HG03135 (cell line): ENCODE measurements around the gene FOXJ3.
"Not testable (repeated sequence)": the region's sequence is repeated elsewhere in the genome, so short reads cannot be mapped to it uniquely, and the experiment has no call there.

Source experiments
- ATAC-seq: cut with Tn5 transposase; IDR thresholded peaks from one replicate; pipeline ENCODE4 v1.9.1; 2021; ENCODE audit warnings: mild to moderate bottlenecking, moderate library complexity; ENCODE audit not compliant: unreplicated experiment

FOXJ3 gene

DNA sequence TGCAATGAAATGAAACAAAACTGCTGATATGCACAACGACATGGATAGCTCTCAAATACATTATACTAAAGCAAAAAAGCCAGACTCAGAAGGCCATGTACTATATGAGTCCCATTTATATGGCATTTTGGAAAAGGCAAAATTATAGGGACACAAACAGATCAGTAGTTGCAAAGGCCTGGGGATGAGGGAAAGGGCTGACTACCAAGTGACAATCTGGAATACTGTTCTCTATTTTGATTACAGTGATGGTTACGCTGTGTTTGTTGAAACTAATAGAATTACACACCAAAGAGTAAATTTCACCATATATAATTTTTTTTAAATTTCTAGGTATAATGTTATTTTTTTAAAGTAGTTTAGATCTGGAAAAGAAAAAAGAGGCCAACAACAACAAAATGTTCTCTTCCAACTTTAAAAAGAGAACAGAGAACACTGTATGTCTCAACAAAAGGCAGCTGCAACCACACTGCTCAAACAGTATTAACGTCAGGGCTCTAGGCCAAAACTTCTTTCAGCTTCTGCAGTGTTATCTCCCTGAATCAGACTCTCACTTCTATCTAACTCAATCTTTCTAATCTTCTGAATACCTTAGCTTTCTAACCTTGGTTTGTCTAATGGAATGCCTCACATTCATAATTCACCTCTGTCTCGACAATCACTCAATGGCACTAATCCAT lies 75.8 kb downstream of the FOXJ3 start:
- peak; percentile 56 for ATAC-seq

DNA sequence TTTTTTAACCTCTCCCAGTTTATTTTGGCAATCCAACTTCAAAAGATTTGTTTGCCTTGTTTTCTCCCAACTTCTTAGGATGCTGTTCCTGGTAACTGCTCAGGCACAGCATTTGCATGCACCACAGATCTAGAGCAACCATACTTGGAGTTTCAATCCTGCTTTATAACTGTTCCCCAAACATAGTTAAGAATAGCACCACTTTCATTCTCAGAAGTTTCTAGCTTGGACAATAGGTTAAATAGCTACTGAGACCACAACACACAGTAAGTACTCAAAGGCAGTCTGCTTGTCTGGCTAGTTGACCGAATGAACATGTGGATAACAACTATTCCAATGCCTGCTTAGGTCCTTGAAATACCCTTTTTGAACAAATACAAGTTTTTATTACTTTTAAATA lies 76.8 kb downstream of the FOXJ3 start:
- no peak for ATAC-seq

DNA sequence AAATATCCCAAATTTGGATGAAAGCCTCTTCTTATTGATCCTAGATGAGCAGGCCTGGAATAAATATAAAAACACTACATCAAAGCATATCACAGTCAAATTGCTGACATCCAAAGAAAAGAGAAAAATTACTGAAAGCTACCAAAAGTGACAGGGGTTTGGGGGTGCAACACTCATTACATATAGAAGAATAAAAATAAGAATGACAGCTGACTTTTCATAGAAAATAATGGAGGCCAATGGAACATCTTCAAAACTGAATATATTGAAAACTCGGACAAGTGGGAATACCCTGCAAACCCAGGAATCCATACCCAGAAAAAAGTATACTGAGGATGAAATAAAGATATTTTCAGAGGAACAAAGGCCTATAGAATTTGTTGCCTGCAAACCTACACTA lies 84.0 kb downstream of the FOXJ3 start:
- ATAC-seq: no peak

DNA sequence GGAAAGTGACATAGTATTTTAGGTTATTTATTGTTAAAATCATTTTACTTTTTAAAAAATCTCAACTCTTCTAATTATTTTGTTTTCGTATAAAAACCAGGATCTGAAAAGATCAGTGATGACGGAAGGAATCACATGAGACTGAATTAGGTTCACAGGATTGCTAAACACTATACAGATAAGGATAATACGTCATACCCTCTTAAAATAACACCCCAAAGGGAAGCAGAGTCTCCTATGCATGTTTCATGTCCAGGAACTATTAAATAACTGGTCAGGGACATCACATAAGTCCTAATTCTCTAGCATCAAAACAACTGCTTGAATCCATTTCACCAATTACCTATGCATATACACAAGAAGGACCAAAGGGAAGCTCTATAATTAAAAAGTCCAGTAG lies 84.9 kb downstream of the FOXJ3 start:
- no peak for ATAC-seq

DNA sequence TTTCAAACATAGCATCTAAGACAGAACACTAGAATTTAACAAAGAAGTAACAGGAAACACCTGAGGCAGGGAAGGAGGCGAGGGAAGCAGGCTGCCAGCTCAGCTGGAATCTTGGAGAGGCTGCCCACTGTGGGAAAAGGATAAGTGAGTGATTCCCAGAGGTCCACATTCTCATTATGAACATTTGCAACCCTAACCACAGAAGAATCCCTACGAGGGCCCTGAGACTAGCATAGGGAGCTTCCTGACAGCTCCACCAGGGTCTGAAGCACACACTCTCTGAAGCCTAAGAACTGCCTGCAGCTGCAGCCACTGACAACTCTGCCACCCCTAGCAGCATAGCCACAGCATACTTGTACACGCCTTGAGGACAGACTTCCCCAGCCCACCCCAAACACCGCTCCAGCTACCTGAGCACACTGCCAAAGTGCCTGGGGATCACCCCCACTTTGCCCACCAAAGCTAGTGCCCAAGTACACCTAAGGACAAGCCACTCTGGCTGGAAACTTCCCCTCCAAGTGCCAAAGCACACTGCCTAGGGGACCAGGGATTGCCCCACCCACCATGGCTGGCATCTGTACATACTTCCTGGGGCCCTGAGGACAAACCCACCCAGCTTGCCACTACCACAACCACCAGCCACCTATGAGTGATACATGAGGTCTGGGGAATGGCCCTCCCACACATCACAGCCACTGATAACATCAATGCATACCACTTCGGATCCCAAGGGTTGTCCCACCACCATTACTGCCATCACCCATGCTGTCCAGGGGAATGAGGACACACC lies 93.9 kb downstream of the FOXJ3 start:
- no peak for ATAC-seq

DNA sequence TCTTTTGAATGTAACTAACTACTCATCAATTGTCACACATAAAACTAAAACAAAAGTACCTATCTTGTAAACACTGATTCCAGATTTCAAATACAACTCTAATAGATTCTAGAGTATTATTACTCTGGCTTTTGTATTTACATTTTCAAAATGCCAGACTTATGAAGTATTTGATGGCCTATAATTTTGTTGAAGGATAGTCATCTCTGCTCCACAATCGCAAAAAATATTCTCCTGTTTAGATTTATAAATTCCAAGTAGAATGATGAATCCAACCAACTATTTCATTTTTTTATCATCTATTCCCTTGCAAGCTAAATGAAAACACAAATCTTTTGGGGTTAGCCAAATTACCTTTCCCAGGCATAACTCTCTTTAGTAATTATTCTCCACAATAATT lies 95.5 kb downstream of the FOXJ3 start:
- no peak for ATAC-seq

DNA sequence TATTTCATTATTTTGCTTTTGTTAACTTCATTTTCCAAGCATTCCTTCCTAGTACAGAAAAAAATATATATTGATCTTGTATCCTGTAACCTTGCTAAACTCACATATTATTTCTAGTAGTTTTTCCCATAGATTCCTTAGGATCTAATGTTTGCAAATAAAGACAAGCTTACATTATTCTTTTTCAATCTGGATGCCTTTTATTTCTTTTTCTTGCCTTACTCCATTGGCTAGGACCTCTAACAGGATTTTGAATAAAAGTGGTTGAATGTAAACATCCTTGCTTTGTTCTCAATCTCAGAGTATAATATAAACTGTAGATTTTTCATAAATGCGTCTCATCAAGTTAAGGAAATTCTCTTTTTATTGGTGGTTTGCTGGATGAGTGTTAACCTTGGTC lies 96.0 kb downstream of the FOXJ3 start:
- ATAC-seq: no peak

DNA sequence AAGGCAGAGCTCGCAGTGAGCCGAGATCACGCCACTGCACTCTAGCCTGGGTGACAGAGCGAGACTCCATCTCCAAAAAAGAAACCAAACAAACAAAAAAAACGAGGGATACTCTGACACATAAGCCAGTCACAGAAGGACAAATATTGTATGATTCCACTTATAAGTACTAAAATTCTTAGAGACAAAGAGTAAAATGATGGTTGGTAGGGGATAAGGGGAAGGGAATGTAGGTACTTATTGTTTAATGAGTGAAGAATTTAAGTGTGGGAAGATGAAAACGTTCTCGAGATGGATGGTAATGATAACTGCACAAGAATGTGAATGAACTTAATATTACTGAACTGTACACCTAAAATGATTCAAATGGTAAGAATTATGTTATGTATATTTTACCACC lies 103.8 kb downstream of the FOXJ3 start:
- ATAC-seq: no peak

DNA sequence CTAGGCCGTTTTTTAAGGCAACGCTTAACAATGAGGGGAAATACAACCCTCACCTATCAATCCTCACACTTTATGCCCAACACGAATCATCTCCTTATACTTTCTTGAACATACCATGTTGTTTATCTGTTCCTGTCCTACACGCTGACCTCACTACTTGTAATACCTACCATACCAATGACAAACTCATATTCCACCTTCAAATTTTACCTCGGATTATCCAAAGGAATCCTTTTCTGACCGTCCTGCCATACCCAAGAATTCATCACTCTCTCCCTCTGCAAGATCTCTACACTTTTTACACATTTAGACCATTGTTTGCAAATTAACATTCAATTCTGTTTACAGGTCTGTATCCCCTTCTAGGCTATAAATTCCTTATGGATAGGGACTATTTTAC lies 106.1 kb downstream of the FOXJ3 start:
- ATAC-seq: no peak

DNA sequence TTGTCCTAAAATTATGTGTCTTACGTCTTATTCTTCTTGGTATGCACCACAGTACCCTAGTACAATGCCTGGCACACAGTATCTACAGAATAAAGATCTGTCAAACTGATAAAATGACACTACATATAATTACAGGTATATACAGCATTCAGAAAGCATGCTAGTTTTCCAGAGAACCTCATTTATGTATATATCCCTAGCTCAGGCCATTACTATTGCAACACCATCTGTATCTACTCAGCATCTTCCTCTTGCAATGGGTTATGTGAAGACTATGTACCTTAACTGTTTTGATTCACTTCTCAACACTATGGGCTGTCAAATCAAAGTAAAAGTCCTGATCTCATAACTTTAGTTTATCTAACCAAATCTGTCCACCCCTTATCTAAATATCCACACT lies 112.0 kb downstream of the FOXJ3 start:
- ATAC-seq: no peak

DNA sequence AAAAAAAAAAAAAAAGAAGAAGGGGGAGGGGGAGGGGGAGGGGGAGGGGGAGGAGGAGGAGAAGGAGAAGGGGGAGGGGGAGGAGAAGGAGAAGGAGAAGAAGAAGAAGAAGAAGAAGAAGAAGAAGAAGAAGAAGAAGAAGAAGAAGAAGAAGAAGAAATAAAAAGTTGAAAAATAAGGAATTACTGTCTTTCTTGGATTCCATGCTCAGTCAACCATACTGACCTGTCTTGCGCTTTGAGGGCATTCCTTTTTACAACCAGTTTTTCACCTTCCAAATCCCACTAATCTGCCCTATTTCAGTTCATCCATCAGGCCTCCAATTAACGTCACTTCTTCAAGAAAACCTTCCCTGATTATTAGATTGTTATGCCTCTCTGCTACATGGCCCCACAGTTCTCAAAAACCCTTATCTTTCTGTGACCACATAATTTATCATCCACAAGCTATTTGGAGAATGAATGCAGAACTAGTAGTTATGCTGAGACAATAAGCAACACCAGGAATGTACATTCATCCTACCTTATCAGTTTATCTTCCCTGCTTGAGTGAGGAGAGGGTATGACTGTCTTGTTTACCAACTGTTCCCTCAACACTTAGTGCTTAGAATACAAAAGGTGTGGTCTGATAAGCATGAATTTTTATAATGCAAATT lies 113.0 kb downstream of the FOXJ3 start:
- no peak for ATAC-seq

DNA sequence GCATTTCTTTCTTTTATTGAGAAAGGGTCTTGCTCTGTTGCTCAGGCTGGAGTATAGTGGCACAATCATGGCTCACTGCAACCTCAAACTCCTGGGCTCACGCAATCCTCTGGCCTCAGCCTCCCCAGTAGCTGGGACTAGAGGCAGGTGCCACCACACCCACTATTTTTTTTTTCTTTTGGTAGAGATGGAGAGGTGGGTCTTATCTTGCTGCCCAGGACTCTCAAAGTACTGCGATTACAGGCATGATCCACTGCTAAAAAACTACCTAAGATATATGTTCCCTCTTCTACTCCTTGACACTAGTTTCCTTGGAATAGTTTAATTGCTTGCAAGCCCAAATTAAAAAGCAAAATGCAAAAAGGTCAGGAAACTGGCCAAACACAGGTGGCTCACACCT lies 113.6 kb downstream of the FOXJ3 start:
- ATAC-seq: no peak

DNA sequence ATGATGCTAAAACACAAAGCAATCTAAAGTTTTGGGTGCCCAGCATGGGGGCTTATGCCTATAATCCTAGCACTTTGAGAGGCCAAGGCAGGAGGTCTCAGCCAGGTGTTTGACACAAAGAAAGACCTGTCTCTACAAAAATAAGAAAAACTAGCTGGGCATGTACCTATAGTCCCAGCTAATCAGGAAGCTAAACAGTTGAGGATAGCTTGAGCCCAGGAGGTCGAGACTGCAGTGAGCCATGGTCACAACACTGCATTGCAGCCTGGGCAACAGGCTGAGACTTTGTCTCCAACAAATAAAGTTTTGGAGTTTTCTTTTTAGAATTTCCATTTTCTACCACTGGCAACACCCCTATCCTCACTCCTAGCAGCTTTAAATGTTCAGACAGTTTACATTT lies 115.4 kb downstream of the FOXJ3 start:
- no peak for ATAC-seq

DNA sequence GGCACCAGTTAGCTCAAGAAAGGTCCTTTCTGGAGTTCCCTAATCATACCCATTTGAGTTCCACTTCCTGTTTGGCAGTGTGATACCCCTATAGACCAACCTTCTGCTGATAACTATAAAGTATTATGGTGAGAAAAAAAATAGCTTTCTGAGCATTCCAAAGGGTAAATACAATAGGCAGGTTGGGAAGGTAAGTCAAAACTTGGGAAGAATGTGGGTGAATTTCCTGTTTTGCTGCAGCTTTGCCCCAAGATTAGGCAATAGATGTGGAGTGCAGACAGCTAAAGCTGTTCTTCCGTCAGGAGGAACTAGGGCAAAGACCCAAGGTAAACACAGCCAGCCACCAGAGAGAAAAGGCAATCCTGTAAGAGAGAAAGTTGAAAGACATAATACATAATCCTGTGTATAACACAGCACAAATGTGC lies 120.6 kb downstream of the FOXJ3 start:
- ATAC-seq: no peak

DNA sequence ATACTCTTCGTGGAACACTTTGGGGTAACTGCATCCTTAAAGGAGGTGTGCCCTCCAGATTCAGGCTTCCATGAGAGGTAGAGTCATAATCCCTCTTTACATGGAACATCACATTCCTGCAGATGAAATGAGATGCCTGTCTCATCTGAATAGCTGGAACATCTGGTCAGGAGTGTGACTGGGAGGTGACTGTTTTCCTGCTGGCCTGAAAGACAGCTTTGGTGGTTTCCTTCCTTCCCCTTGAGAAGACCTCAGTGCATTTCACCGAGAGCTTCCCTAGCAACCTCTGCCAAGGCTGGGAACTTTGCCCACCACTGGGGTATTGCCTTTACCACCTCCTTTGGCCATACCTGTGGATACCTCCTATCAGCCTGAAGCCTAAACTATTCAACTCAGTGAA lies 123.8 kb downstream of the FOXJ3 start:
- ATAC-seq: no peak

DNA sequence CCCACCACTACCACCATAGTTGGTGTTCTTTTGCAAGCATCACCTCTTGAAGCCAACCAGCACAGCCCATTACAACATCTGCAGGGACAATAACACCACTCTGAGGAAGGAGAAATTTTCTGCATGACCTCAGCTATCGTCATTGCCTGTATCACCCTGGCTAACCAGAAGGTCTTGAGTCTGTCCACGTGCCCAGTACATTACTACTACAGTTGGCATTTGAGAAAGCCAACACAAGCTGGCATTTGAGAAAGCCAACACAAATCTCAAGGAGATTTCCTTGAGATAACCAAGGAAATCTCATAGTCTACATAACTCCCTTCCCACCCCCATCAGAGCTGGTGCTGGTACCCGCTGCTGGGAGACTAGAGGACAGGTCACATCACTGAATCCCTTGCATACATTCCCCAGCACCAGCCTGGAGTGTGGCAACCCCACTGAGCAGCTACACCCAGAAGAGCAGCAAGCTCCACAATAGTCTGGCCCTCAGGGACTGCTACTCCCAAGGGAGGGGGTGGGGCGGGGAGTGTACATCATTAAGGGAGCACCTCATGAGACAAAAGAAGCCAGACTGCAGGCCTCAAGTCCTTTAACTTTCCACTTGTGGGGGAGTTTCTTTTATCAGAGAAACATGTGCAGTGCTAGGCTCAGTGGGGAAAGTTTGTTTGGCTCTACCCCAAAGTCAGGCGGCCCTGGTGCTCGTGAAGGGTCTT lies 124.5 kb downstream of the FOXJ3 start:
- ATAC-seq: no peak

DNA sequence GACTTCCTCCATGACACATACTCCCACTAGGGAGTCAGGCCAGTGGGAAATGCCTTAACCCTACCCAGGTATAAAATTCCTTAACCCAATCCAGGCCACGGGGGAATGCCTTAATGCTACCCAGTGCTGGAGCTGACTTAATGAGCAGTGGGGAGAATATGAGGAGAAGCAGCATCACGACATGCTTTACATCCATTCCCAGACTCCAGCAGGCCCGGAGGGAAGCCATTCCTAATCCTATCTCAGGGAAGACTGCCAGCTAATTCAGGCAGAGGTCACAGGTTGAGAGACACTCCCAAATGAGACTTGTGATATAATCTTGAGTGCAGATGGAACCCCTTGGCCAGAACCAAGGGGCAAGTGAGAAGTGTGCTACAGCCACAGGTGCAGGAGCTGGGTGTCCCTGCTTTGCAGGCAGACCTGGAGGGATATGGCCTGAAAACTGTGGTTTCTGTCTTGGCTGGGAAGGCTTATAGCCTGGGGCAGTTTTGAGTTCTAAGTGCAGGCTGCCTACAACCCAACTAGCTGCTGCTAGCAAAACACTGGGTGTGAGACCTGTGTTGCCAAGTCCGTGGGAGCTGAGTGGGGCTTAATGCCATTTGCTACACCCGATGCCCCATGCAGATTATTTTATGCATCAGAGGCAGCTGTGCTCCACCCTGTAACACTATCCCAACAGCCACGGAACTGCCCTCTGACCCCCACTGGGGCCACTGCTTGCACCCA lies 125.3 kb downstream of the FOXJ3 start:
- ATAC-seq: no peak

DNA sequence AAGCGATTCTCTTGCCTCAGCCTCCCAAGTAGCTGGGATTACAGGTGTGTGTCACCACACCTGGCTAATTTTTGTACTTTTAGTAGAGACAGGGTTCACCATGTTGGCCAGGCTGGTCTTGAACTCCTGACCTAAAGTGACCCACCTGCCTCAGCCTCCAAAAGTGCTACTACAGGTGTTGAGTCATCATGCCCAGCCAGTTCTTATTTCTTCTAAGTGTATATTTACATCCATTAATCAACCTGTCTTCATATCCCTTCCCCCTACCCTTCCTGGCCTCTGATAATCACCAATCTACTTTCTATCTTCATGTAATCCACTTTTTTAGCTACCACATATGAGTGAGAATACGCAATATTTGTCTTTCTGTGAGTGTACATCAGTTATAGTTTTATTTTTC lies 128.1 kb downstream of the FOXJ3 start:
- not testable (repeated sequence) for ATAC-seq

DNA sequence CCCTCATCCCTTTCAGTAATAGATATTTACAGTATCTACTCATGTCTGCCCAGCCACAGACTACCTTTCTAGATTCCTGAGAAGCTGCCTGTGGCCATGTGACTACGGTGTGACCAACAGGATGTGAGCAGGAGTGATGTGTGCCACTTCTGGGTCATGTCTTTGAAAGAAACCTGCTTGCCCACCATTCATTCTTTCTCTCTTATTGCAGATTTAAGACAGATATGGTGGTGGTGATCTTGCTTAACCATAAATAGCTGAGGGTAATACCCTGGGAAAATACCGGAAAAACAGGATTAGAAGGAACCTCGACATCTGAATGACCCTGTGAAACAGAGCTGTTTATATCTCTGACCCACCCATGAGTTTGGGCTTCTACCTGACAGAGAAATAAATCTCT lies 128.9 kb downstream of the FOXJ3 start:
- ATAC-seq: no peak

DNA sequence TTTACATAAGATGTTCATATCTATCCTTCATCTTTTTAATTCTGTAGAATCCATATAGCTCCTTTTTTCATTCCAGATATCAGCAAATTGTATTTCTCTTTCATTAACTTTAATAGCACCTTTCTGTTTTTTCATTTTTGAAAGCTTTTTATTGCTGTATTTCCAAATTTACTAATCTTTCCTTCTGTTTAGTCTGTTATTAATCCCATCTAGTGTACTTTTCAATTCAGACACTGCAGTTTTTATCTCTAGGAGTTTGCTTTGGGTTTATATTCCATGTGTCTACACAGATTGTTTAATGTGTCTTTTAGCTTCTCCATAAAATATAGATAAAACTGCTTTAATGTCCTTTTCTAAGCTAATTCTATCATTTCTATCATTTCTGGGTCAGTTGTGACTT lies 133.0 kb downstream of the FOXJ3 start:
- no peak for ATAC-seq

DNA sequence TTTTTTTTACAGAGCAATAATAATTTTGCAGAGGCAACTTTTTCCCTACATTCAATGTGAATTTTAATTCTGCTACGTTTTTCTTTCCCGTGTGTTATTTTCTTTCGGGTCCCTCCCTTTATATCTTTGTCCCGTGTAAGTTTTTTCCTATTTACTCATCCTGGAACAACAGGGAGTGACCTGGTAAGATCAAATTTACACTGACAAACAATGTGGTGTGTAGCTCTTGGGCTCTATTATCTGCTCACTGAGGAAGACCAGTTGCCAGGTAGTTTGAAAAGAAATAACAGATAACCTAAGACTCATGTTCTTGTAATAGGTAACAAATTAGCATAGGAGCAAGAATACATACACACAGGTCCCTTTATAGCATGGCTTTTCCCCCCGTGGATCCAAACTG lies 136.8 kb downstream of the FOXJ3 start:
- no peak for ATAC-seq
